Activated CD8-positive, alpha-beta memory T cell treated with anti-CD3 and anti-CD28 coated beads for 1 hour (primary cell): ENCODE measurements around the gene OSBPL5.

ENCODE experiments used
- DNase-seq, 2 donors: peaks; one replicate each; pipeline ENCODE4 v3.0.0-alpha.2; 2020; ENCODE audit warnings: low read depth in 1 of 2; ENCODE audit errors: extremely low read depth in 1 of 2

Gene OSBPL5

GRCh38 chr11:3135481-3136440 lies 29.3 kb downstream of the OSBPL5 start:
- DNase-seq: no peak

- DNase-seq: no peak
Measured at GRCh38 chr11:3134651-3135480, 30.2 kb downstream of the OSBPL5 start.

- DNase-seq: no peak
Measured at GRCh38 chr11:3134218-3134621, 30.9 kb downstream of the OSBPL5 start.

DNA sequence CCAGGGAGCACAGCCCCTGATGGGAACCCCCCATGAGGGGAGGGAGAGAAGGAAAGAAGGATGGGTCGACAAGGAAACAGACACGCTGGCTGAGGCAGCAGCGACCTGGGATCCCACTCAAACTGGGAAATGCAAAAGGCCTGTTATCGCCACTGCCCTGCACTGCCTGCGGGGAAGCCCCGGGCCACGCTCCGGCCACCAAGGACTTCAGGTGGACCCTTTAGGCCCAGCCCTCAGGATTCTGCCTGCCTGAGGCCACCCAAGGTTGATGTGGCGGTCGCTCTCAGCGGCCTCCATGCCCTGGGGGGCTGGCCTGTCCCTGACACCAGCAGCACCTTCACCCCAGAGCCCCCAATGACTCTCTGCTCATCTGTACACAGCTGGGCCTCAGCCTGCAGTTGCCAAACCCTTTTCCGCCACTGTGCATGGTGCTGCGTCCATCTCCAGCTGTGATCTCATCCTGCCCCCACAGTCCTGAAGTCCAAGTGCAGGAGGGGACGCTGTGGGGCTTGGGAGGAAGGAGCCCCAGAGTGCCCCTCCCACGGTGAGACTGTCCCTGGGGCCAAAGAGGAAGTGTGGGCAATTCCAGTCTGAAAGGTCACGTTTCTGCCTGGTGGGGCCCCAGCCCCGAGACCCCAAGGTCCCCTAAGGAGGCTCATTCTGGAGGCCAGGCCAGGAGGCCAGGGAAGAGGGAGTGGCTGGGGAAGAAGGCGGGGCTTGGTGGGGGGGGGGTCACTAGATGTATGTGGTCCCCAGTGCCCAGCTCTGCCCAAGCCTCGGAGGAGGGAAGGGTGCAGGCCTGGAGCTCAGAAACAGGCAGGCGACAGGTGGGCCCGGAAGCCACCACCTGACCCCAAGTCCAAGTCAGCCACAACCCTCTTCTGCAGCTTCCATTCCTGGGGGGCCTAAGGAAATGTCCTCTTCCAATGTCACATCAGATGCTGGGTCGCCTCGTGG lies 31.6 kb downstream of the OSBPL5 start:
- no peak for DNase-seq

DNA sequence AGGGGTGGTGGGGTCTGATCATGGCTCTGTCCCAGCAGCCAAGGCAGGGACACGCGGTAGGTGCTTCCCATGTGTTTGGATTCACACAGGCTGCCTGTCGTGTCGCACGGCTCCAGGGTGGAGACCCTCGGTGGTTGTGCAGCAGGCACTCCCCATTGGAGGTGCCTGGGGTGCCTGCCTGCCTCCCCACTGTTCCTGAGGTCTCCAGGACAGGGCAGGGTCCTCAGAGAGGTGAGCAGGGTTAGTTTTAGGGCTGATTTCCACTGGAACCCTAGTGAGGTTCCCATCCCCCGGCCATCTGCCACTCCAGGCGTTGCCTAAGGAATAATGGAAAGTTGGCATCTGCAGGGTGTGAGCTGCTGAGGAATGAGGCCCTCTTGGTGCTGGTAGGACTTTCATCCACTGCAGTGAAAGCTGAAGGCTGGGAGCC lies 32.3 kb downstream of the OSBPL5 start:
- no peak for DNase-seq

GRCh38 chr11:3132271-3132781 lies 32.8 kb downstream of the OSBPL5 start:
- DNase-seq: no peak

DNA sequence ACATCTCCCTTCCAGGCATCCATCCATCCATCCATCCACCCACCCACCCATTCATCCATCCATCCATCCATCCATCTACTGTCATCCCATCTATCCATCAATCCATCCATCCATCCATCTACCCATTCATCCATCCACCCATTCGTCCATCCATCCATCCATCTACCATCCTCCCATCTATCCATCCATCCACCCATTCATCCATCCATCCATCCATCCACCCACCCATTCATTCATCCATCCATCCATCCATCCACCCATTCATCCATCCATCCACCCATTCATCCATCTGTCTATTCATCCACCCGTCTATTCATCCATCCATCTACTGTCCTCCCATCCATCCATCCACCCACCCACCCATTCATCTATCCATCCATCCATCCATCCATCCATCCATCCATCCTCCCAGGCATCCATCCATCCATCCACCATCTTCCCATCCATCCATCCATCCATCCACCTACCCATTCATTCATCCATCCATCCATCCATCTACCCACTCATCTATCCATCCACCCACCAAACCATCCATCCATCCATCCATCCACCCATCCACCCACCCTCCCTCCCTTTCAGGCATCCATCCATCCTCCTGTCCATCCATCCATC lies 33.7 kb downstream of the OSBPL5 start:
- no peak for DNase-seq

DNA sequence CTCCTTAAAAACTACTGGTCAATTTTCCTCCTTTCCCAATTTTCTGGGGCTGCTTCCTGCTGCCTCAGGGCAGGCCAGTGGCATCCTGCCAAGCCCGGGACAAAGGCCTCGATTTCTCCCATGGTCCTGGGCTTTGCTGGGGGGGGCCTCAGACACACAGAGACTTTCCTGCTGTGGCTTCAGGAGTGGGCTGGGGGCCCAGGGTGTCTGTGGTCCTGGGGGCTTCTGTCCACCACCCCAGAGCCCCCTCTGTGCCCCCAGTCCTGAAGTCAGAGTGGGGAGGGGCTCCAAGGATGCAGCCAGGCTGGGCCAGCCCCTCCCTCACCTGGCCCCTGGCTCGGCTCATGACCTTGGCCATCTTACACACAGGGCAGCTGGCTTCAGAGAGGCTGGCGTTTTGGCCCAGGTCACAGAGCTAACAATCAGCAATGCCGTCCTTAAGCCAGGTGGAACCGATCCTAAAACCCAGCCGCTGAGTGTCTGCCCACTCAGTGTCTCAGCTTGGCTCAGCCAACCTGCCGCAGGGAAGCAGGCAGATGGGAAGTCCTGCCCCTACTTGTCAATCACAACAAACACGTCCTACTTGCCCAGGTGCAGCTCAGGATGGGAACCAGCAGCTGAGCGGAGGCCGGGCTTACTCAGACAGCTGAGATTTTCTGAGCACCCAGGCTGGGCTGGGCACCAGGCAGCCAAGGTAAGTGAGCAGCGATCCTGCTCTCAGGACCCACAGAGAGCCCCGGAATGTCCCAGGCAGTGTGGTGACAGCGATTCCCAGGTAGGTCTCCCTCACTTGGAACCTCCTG lies 34.6 kb downstream of the OSBPL5 start:
- no peak for DNase-seq

DNA sequence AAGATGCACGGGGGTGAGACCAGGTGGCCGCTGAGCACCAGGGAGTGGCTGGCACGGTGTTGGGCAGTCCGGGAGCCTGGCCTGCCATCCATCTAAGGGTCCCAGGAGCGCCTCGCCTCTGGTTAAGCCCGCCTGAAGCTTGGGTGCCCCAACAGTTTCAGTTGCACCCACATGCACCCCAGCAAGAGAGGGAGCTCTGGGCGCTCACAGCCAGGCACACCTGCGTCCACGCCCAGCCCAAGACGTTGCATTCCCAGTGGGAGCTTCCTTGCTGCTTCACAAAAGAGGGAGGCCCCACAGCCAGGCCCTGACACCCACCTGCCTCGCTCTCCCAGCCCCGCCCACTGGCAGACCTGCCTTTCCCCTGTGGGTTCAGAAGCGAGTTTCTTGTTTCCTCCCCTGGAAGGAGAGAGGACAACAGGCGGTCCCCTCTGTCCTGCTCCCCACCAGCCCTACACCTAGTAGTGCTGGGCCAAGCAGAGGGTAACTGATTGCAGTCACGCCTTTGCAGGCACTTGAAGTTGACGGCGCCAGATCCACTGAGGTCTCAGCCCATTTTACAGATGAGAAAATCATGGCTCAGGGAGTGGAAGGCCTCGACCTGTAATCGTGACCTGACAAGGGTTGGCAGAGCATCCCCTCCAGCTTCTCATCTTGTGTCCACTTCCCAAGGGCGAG lies 35.4 kb downstream of the OSBPL5 start:
- DNase-seq: no peak

- no peak for DNase-seq
Measured at GRCh38 chr11:3129181-3129590, 35.9 kb downstream of the OSBPL5 start.

- no peak for DNase-seq
Measured at GRCh38 chr11:3128356-3129180, 36.5 kb downstream of the OSBPL5 start.

DNA sequence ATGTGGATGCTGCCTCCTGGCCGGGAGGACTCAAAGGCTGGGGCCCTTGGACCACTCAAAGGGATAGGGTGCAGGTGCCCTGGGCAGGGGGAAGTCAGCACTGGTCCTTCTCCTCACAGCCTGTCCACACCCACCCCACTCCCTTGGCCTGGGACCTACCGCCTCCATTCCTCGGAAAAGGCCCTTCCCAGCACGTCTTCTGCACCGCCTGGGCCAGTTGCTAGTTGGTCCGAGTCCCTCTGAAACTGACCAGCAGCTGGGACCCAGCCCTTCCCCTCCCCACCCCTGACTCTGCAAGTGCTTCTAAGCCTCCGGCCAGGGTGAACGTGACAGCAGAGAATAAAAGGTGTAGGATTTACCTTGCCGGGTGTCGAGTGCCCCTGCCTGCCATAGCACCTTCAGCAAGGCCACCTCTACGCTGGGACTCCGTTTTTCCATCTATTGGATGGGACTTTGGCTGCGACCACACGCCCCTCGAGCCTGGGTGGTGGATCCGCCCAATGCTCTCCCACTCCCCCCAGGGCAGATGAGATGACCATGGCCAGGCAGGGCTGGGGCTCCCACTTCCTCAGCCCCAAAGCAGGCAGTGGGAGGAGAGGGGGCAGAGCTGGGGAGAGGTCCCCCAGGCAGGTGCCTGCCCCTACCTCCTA lies 37.3 kb downstream of the OSBPL5 start:
- no peak for DNase-seq

DNA sequence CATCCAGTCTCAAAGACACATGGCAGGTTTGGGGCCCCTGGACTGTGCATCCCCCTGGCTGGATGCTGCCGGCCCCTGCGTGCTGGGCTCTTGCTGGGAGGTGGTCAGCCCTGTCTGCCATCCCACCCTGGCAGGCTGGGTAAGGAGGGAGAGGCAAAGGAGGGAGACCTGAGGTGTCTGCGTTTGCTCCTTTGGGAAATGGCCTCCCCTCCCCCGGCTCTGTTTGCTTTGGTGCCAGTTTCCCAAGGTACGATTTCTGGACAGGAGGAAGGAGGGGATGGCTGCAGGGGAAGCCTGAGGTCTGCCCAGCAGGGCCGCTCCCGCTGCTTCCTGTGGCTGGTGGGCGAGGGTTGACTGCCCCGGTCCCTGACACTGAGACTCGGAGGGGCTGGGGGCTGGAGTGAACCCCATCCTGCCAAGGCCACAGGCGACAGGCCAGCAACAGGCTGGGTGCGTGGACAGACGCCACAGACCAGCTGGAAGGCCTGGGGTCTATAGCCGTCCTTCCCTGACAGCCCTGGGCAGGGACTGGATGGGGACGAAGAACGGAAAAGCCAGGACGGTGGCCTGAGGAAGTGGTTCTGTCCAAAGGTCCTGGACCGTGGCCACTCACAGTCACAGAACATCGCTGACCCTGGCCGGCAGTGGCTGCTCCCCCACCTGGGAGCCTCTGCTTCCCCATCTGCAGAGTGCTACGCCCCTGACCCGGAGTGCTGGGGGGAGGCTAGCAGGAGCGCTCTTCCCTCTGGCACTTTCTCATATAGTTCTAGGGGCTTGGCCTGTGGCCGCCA lies 38.0 kb downstream of the OSBPL5 start:
- DNase-seq: no peak

GRCh38 chr11:3126207-3126865 lies 38.8 kb downstream of the OSBPL5 start:
- no peak for DNase-seq

- no peak for DNase-seq
Measured at GRCh38 chr11:3124821-3125220, 40.3 kb downstream of the OSBPL5 start.
